BJ (cell line): Measurements from ENCODE around the gene RBM20. TPM values are rescaled to one million over a fixed set of nuclear protein-coding genes. Genes with fewer than 3 reads are reported as not detected.

Source experiments
- CTCF ChIA-PET: fragments of 350-600 bp; formaldehyde crosslinking; extraction: SDS; loops from one replicate; lab custom pipeline; 2021; ENCODE audit warnings: antibody characterized with exemption, inconsistent platforms; lab: Yijun Ruan, JAX
- POLR2A ChIA-PET: fragments of 300-600 bp; sonication (Branson Sonifier 250); formaldehyde crosslinking; extraction: SDS; loops from one replicate; lab custom pipeline; 2021; ENCODE audit warnings: antibody characterized with exemption; lab: Charles Lee
- DNase-seq: peaks from one replicate; pipeline ENCODE4 v3.0.0-alpha.2; 2011; ENCODE audit warnings: low read depth
- H3K27me3 ChIP-seq: 2 replicates; pipeline ENCODE4 v1.6.0; 2011; ENCODE audit warnings: low read length; ENCODE audit not compliant: control insufficient read depth, insufficient read depth
- H3K36me3 ChIP-seq: 2 replicates; pipeline ENCODE4 v1.5.1; 2011; ENCODE audit warnings: low read length; ENCODE audit not compliant: control insufficient read depth, insufficient read depth
- H3K4me3 ChIP-seq: 2 replicates; pipeline ENCODE4 v1.5.1; 2011; ENCODE audit warnings: low read depth, mild to moderate bottlenecking, control low read depth, low read length
- polyA plus RNA-seq: library from polyadenylated mRNA; depleted of rRNA; stranded (reverse); fragments of >200 nt; gene quantifications from 2 replicates; pipeline ENCODE4 v1.2.3, GENCODE V29; 2011
- TF ChIP-seq, protein P1 (sequence below): IDR thresholded peaks from 2 replicates; pipeline ENCODE4 v1.5.1; 2011; ENCODE audit warnings: low read depth, mild to moderate bottlenecking, control low read depth, inconsistent platforms, low read length, moderate library complexity; ENCODE audit not compliant: insufficient read depth

RBM20 gene
- polyA plus RNA-seq, 1 experiment: not detected

DNA sequence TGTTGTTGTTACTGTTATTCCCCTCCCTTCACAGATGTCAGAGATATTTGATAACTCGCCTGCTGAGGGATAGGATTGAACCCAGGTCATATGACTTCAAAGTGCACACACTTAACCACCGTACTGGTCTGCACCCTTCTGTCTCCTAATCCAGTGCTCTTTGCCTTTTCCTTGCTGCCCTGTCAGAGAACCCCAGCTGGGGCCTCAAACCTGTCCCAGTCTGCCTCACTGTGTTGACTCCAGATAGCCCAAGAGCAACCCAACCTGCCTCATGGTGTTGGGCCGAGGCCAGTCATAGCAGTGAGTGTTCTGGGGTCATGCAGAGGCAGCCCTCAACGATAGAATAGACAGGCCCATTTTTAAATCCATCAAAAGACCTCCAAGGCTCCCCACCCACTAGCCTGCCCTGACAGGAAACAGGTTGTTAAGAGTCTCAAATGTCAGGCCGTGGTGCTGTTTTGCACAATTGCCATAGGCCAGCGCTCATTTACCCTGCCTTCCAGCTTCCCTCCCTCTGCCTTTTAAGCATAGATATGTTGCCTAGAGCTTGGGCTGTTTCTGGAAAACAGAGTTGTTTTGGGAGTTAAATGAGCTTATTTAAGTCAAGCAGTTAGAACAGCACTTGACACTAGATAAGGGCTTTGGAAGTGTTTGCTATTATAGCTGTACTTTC is 190.6 kb downstream of the RBM20 start:
- DNase-seq: no peak
- TF ChIP-seq, protein P1, sequence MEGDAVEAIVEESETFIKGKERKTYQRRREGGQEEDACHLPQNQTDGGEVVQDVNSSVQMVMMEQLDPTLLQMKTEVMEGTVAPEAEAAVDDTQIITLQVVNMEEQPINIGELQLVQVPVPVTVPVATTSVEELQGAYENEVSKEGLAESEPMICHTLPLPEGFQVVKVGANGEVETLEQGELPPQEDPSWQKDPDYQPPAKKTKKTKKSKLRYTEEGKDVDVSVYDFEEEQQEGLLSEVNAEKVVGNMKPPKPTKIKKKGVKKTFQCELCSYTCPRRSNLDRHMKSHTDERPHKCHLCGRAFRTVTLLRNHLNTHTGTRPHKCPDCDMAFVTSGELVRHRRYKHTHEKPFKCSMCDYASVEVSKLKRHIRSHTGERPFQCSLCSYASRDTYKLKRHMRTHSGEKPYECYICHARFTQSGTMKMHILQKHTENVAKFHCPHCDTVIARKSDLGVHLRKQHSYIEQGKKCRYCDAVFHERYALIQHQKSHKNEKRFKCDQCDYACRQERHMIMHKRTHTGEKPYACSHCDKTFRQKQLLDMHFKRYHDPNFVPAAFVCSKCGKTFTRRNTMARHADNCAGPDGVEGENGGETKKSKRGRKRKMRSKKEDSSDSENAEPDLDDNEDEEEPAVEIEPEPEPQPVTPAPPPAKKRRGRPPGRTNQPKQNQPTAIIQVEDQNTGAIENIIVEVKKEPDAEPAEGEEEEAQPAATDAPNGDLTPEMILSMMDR: no peak
- ChIA-PET CTCF (interaction anchor here (1.5 kb wide), 1 partner anchor 17 kb away, joined by 4 read pairs; no protein-coding TSS in a partner anchor), POLR2A (no interaction called here)
- Histone ChIP-seq H3K36me3 (no peaks in the 10 kb centered on the region), H3K27me3 (peaks cover 5% of the 10 kb centered on the region), H3K4me3 (no peak overlapping the region)

DNA sequence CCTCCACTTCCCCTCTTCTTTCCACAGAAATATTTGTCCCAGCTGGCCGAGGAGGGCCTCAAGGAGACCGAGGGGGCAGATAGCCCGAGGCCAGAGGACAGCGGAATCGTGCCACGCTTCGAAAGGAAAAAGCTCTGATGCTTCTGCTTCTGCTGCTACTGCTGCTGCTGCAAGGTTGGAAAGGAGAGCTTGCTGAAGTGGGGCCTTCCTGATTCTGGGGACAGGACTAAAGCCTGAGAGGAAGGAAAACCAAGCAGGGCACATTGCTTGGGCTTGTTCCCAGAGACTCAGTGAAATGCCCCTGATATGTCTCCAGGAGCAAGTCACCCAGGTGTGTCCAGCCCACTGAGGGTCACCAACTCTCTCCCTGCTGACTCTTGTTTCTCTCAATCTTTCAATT is 191.7 kb downstream of the RBM20 start:
- TF ChIP-seq, protein P1: no peak
- DNase-seq: no peak
- peaks cover 5% of the 10 kb centered on the region for H3K27me3 ChIP-seq
- ChIA-PET CTCF (interaction anchor here (1.5 kb wide), 1 partner anchor 16 kb away, joined by 4 read pairs; no protein-coding TSS in a partner anchor), POLR2A (no interaction called here)
- no peaks in the 10 kb centered on the region for H3K36me3 ChIP-seq
- no peak overlapping the region for H3K4me3 ChIP-seq

DNA sequence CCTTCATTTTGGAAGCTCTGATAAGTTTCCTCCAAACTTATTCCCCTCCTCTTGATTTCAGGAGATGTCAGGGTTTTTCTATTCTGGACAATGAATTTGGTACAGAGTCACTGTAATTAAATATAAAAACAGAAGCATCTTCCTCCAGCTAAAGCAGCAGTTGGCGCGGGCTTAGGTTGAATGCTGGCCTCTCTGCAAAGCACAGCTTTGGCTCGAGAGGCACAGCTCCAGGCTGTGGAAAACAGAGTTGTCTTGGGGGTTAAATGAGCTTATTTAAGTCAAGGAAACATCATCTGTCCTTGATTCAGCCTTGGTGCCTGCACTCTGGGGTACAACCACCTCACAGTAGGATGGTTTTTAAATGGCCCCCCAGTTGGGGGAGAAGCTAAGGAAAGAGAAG is 192.6 kb downstream of the RBM20 start:
- POLR2A ChIA-PET: no interaction called here
- no peak overlapping the region for H3K4me3 ChIP-seq
- no peak for DNase-seq
- TF ChIP-seq, protein P1: no peak
- H3K36me3 ChIP-seq: no peaks in the 10 kb centered on the region
- H3K27me3 ChIP-seq: peaks cover 5% of the 10 kb centered on the region
- CTCF ChIA-PET: interaction anchor here (0.8 to 1.5 kb wide), 2 partner anchors 12 to 40 kb away, joined by 3 read pairs; no protein-coding TSS in a partner anchor

DNA sequence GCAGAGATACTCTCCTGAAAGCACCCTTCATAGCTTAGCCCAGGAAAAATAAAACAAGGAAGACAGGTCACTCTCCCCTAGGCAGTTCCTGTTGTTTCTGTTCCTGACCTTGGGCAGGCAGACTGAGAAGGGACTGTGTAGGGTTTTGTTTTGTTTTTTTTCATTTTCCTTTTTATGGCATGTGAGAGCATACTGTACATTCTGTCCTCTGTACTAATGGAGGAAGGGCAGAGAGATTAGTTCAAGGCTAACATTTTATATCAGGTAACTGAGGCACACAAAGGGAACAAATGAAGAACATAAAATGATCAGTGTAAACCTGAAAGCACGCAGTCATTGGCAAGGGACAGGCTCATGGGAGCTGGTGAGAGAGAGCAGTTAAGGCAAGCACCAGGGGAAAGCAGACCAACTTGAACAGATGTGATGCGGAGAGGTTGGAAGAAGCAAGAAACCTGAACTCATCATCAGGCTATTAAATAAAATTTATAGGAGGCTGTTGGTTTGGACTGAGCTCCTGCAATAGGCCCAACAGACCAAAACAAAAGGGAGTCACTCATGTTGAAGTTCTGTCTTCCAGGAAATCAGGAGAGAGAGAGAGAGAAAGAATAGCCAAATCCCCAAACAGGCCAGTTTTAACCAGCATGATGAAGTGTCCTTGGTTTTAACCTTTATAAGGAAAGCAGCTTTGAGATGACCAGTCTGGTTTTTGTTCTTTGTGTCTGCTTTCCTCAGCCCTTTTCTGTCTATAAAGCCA is 193.5 kb downstream of the RBM20 start:
- POLR2A ChIA-PET: no interaction called here
- TF ChIP-seq, protein P1: no peak
- Histone ChIP-seq H3K4me3 (no peak overlapping the region), H3K36me3 (no peaks in the 10 kb centered on the region), H3K27me3 (peaks cover 5% of the 10 kb centered on the region)
- DNase-seq: no peak
- CTCF ChIA-PET: interaction anchor here (0.8 to 1.5 kb wide), 3 partner anchors 13 to 19 kb away, joined by 3 to 5 read pairs (median 3); no protein-coding TSS in a partner anchor
